Mesenteric fat pad (tissue), 1 donor: ENCODE measurements around the gene FAM3C. TPM values are rescaled to one million over a fixed set of nuclear protein-coding genes. Genes with fewer than 3 reads are reported as not detected.

Source experiments
- DNase-seq: peaks from one replicate; pipeline ENCODE4 v3.0.0-alpha.2; 2020; ENCODE audit warnings: low spot score
- total RNA-seq: library from RNA; stranded (reverse); fragmentation: NEBNext Ultra II Directional; extraction: Animal tissue kit (Norgen Biotek cat#: 25700); gene quantifications from one replicate; pipeline ENCODE4 v1.2.1, GENCODE V29; 2021
- donor health status: DM: yes; HTN: yes; CAD: no.

The FAM3C gene
- total RNA-seq, 1 donor from 2014 or later, result 44.8 TPM

- no peak for DNase-seq
Measured at GRCh38 chr7:121301446-121302213, 94.5 kb downstream of the FAM3C start.

- no peak for DNase-seq
Measured at GRCh38 chr7:121300685-121301420, 95.3 kb downstream of the FAM3C start.

Other genes with a start within 250 kb of the FAM3C start
- gene WNT16, start 67.3 kb downstream of the FAM3C start, total RNA-seq, result not detected